Stimulated activated CD4-positive, alpha-beta T cell treated with anti-CD3 and anti-CD28 coated beads, Interleukin-12 subunit alpha, Interleukin-12 subunit beta, amount 100 ng/mL, for 48 hours (primary cell): Measurements from ENCODE around the gene FRMPD1.
"Not testable (repeated sequence)": the region's sequence is repeated elsewhere in the genome, so short reads cannot be mapped to it uniquely, and the experiment has no call there.

Experiments used
- DNase-seq, 3 donors: peaks; one replicate each; pipeline ENCODE4 v3.0.0-alpha.2; 2020; ENCODE audit warnings: low read depth in 2 of 3, low spot score in 1 of 3

The FRMPD1 gene

GRCh38 chr9:37650873-37651768 is at the start of gene FRMPD1:
TSS of gene FRMPD1 (plus strand) at chr9:37650954. CDS start at chr9:37692642, 41,688 bp downstream.
- peak; percentile 17 to 53 (median 30) for DNase-seq

- DNase-seq: not testable (repeated sequence)
Measured at GRCh38 chr9:37602061-37602460, 48.7 kb upstream of the FRMPD1 start.

- no peak for DNase-seq
Measured at GRCh38 chr9:37602817-37603216, 47.9 kb upstream of the FRMPD1 start.

DNA sequence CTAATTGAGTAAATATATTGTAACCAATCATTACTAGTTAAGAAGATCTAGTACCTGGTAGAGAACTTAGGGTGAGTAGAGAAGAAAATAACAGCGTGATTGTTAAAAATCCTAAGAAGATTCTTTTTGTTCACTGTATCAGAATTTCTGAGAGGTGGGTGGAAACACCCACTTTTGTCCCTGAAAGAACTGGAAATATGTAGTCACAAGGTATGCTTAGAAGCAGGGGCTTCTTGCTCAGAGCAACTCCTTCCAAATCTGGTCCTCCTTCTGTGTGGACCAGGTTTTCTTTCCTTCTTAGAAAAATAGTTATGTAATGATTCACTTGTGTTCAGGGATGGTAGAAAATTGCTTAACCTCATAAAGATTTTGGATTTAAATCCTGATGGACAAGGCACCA is 46.5 kb upstream of the FRMPD1 start:
- no peak for DNase-seq

DNA sequence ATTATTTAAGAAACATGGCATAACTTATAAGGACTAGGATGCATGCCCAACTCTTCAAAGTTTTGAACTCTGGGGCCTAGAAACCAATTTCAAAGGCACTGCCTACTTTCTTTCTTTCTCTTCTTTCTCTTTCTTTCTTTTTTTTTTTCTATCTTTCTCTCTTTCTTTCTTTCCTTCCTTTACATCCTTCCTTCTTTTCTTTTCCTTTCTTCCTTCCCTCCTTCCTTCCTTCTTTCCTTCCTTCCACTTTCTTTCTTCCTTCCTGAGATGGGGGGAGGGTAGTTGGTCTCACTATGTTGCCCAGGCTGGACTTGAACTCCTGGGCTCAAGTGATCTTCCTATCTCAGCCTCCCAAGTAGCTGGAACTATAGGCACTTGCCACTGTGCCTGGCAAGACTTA is 42.5 kb upstream of the FRMPD1 start:
- no peak for DNase-seq

DNA sequence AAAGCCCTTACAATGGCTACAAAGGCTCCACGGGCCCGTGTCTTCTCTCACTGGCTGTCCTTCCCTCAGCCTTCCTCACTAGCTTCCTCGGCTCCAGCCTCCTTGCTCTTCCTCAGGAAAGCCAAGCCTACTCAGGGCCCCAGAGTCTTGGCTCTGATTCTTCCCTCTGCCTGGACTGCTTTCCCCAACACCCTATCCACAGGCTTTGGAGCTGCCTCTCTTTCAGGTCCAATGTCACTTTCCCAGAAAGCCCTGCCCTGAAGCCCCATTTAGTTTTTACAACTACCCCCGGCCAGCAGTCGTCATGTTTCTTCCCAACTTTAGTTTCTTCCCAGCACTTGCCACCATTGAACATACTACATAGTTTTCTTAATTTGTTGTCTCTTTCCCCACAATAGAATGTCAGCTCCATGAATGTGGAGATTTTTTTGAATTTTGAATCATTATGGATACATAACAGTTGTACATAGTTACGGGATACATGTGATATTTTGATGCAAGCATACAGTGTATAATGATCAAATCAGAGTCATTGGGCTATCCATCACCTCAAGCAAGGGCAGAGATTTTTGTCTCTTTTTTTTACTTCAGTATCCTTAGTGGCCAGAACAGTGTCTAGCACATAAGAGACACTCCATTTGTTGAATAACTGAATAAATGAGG is 40.9 kb upstream of the FRMPD1 start:
- DNase-seq: no peak

DNA sequence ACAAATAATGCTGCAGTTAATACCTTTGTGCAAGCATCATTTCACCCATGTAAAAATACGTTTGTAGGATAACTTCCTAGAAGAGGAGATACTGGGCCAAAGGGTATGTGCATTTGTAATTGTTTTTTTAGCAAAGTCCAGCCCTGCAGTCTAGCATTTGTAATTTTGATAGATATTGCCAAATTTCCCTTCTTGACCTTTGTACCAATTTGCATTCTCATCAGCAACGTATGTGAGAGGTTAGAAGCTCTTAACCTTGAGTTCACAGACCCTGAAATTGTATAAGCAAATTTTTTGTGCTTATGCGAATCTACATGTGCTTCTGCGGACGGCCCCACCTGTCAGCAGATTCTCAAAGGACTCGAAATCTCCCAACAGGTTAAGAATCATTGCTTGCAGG is 39.7 kb upstream of the FRMPD1 start:
- no peak for DNase-seq

- DNase-seq: no peak
Measured at GRCh38 chr9:37611961-37612360, 38.8 kb upstream of the FRMPD1 start.

GRCh38 chr9:37617161-37617560 is 33.6 kb upstream of the FRMPD1 start:
- no peak for DNase-seq

GRCh38 chr9:37617832-37618231 is 32.9 kb upstream of the FRMPD1 start:
- no peak for DNase-seq

- DNase-seq: no peak
Measured at GRCh38 chr9:37618817-37619216, 31.9 kb upstream of the FRMPD1 start.

DNA sequence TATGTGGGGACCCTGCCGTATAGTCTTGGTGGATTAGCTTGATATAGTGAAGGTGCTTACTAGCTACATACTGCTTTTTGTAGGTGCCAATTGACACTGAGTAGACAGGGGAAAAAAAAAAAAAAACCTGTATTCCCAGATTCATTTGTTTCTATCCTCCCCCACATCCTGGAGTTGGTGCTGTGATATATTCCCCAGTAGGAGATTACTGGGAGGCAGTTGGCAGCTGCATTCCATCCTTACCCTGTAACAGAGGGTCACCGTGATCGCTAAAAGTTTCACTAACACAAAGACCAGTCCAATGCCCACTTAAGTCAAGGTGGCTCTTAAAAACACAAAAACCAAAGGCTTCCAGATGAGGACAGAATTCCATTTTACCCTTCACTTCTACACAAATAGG is 30.9 kb upstream of the FRMPD1 start:
- no peak for DNase-seq

- DNase-seq: no peak
Measured at GRCh38 chr9:37620396-37620795, 30.4 kb upstream of the FRMPD1 start.

DNA sequence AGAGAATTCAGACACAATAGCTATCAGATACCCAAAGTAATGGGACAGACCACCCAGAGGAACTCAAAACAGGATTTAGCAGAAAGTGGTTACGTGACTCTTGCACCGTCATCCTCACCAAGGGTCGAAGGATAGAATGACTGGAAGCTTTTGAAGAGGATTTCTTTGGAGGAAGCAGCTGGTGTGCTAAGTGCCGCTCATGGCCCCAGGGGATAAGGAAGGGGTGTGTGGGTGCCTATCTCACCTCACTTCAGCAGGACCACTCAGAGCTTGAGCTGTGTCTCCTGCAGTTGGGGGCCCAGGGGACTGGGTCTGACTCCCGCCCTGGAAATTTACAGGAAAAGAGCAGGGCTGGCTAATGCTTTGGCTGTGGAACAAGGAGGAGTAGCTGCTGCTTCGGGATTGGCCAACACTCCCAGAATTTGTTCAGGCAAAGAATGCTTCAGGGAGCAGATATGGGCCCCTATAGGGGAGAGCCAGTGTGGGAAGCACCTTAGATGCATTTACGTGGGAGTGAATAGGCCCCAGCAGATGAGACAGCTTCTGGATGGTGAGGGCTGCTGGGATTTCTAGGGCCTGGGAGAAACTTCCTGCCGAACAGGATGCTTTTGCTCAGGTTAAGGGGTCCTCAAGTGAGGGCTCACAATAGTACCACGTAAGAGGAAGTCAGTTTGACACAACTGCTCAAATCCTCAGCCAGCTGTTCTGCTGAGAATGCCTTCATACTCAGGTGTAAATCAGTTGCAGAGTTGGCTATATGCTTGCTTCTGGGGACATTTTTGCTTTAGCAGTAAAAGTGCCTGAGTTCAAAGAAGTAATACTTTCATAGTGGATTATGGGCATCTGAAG is 29.3 kb upstream of the FRMPD1 start:
- DNase-seq: no peak

DNA sequence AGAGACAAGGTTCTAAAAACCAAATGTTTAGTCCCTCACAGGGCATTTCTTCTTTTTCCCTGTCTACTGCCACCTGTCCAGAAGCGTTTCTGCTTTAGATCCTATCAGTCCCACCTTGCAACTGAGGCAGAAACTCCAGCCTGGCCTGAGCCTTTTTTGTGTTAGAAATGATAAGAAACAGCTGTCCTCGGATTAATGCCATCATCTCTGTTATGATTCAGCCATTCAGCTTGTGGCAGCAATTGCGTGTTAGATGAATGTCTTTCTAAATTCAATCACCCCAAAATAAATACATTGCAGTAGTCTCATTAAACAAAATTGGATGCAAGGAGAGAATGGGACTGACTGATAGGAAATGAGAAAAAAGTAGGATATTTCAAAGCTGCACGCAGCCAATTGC is 28.3 kb upstream of the FRMPD1 start:
- no peak for DNase-seq

DNA sequence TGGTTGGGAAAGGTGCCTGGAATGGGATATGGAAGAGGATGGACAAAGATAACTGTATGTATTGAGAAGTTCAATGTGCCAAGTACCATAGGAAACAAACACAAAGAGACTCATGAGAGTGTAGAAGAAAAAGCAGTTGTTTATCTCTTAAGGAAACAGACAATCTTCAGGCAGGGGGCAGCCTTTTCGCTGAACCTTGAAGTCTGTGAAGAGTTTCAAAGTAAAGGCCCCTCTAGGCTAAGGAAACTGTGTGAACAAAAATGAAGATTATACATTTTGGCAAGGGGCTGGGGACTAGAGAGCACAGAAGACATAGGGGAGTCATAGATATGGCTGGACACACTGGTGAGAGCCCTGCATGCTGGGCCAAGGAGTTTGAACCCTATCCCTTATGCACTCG is 27.5 kb upstream of the FRMPD1 start:
- no peak for DNase-seq

- no peak for DNase-seq
Measured at GRCh38 chr9:37624073-37624472, 26.7 kb upstream of the FRMPD1 start.

GRCh38 chr9:37625036-37625757 is 25.6 kb upstream of the FRMPD1 start:
- DNase-seq: no peak

- no peak for DNase-seq
Measured at GRCh38 chr9:37625758-37626147, 25.0 kb upstream of the FRMPD1 start.

DNA sequence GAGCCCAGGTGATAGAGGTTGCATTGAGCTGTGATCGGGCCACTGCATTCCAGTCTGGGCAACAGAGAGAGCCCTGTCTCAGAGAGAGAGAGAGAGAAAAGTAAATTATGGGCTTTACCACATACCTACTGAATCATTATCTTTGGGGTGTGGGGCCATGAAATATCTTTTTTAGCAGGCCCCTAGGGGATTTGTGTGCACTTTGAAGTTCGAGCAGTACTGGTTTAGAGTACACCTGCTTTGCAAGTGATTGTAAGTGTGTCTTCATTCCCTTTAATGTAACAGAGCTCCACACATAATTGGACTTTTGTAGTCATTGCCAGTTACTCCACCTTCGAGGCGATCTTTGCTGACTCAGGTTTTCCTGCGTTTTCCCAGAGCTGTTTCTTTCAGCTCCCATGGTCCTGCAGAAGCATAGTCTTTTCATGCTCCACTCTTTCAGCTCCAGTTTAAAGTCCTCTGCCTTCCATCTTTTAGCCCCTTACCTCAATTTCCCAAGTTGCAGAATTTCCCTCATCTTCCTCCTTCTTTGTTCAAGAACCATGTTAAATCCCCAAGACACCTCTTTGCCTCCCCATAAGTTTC is 24.0 kb upstream of the FRMPD1 start:
- no peak for DNase-seq

GRCh38 chr9:37632479-37632878 is 18.3 kb upstream of the FRMPD1 start:
- DNase-seq: no peak
